Esophagus muscularis mucosa (tissue), 4 donors: ENCODE data around the gene PDS5A. TPM values are rescaled to one million over a fixed set of nuclear protein-coding genes. Genes with fewer than 3 reads are reported as not detected.
"Not testable (repeated sequence)": the region's sequence is repeated elsewhere in the genome, so short reads cannot be mapped to it uniquely, and the experiment has no call there.

Experiments used
- DNase-seq: peaks from one replicate; pipeline ENCODE4 v3.0.0-alpha.2; 2017; ENCODE audit errors: extremely low spot score
- H3K27ac ChIP-seq, 4 donors: fragments of 200-600 bp; sonication (generic); replicated peaks in 1 of 4; 1 replicate in 3 of 4; 2 replicates in 1 of 4; pipeline ENCODE4 v1.5.1; 2016 to 2019; ENCODE audit warnings: mild to moderate bottlenecking in 1 of 4
- H3K27me3 ChIP-seq, 4 donors: fragments of 200-600 bp; sonication (generic); one replicate each; pipeline versions ENCODE4 v1.5.1 to v1.6.0; 2016 to 2019
- H3K36me3 ChIP-seq, 4 donors: fragments of 200-600 bp; sonication (generic); one replicate each; pipeline ENCODE4 v1.5.1; 2016 to 2019
- H3K4me1 ChIP-seq, 4 donors: fragments of 200-600 bp; sonication (generic); one replicate each; pipeline ENCODE4 v1.5.1; 2016 to 2019
- H3K4me3 ChIP-seq, 4 donors: fragments of 200-600 bp; sonication (generic); 1 replicate in 2 of 4; 2 replicates in 2 of 4; pipeline ENCODE4 v1.5.1; 2016 to 2019; ENCODE audit warnings: mild to moderate bottlenecking in 4 of 4, moderate library complexity in 1 of 4
- H3K9me3 ChIP-seq, 4 donors: fragments of 200-600 bp; sonication (generic); 1 replicate in 3 of 4; 2 replicates in 1 of 4; pipeline ENCODE4 v1.5.1; 2016 to 2019
- EP300 ChIP-seq: sonication (generic); formaldehyde crosslinking; IDR thresholded peaks from one replicate; pipeline ENCODE4 v1.6.1; 2017; ENCODE audit warnings: antibody characterized with exemption
- POLR2A ChIP-seq: fragments of 450-650 bp; IDR thresholded peaks from one replicate; pipeline ENCODE4 v1.6.1; 2017; ENCODE audit warnings: antibody characterized with exemption, moderate library complexity, mild to moderate bottlenecking, low read depth
- POLR2AphosphoS5 ChIP-seq, 2 donors: sonication (generic); formaldehyde crosslinking; IDR thresholded peaks; one replicate each; pipeline ENCODE4 v1.6.1; 2017; ENCODE audit warnings: antibody characterized with exemption in 2 of 2
- WGBS: methylation state at CpG from one replicate; pipeline ENCODE4 v1.1.5; 2018; 5-methylcytosine and 5-hydroxymethylcytosine counted together
- intact Hi-C: fragments of 100-400 bp; cut with DNase I; formaldehyde crosslinking; loops from one replicate; pipeline ENCODE4 v1.15.1; 2023
- total RNA-seq, 4 donors: library from RNA; depleted of rRNA; stranded (reverse); fragments of >200 nt; gene quantifications; one replicate each; pipeline versions ENCODE4 v1.1.0 to v1.2.1, GENCODE V29; 2016
- TF ChIP-seq, protein P1 (sequence below), 3 experiments: fragments of 200-600 bp in 2 of 3; fragments of 450-650 bp in 1 of 3; sonication (generic) in 2 of 3; IDR thresholded peaks; one replicate each; pipeline ENCODE4 v1.5.1; 2017 to 2019; ENCODE audit warnings: antibody characterized with exemption in 3 of 3, mild to moderate bottlenecking in 2 of 3, moderate library complexity in 1 of 3

Gene PDS5A
- total RNA-seq, 4 donors from 2014 or later, result 48.2 to 56.1 (median 51.3) TPM

DNA sequence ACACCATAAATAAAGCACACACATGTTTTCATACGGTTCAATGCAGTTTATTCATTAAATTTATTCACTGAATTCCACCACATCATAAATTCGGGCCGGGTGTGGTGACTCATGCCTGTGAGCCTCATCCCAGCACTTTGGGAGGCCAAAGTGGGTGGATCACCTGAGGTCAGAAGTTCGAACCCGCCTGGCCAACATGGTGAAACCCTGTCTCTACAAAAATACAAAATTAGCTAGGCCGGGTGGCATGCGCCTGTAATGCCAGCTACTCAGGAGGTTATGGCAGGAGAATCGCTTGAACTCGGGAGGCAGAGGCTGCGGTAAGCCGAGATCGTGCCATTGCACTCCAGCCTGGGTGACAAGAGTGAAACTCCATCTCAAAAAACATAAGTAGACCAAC lies 131.6 kb downstream of the PDS5A start:
- TF ChIP-seq POLR2A (no peak), EP300 (no peak), POLR2AphosphoS5 (IDR thresholded peaks at IDR 0.05) (no peak)
- TF ChIP-seq, protein P1, sequence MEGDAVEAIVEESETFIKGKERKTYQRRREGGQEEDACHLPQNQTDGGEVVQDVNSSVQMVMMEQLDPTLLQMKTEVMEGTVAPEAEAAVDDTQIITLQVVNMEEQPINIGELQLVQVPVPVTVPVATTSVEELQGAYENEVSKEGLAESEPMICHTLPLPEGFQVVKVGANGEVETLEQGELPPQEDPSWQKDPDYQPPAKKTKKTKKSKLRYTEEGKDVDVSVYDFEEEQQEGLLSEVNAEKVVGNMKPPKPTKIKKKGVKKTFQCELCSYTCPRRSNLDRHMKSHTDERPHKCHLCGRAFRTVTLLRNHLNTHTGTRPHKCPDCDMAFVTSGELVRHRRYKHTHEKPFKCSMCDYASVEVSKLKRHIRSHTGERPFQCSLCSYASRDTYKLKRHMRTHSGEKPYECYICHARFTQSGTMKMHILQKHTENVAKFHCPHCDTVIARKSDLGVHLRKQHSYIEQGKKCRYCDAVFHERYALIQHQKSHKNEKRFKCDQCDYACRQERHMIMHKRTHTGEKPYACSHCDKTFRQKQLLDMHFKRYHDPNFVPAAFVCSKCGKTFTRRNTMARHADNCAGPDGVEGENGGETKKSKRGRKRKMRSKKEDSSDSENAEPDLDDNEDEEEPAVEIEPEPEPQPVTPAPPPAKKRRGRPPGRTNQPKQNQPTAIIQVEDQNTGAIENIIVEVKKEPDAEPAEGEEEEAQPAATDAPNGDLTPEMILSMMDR (IDR thresholded peaks at IDR 0.05), result no peak

DNA sequence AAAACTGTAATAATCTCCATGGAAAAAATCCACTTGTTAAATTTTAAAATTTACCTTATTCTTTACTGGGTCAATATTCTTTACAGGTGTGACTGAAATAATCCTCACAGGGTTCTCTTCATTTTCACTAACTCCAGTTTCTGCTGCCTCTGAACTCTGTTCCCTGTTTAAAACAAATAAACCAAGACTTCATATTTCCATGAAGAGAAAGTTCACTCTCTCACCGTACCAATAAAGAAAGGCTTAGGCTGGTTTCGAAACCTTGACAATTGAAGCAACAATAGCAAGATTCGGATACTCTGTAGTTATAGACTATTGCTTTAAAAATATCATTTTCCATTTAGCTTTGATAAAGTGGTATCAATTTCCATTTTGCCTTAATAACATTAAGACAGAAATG lies 135.8 kb downstream of the PDS5A start:
- H3K27ac ChIP-seq, result no peak overlapping the region
- no peak for DNase-seq
- H3K27me3 ChIP-seq, result no peaks in the 10 kb centered on the region
- 91% methylated on average over 3 of the region's 3 CpGs for WGBS
- no peaks in the 10 kb centered on the region for H3K4me1 ChIP-seq
- TF ChIP-seq POLR2AphosphoS5 (IDR thresholded peaks at IDR 0.05) (no peak), EP300 (no peak)
- TF ChIP-seq, protein P1 (IDR thresholded peaks at IDR 0.05), result no peak
- no peaks in the 10 kb centered on the region for H3K9me3 ChIP-seq
- peaks cover 53 to 96% (median 75%) of the 10 kb centered on the region in 4 donors for H3K36me3 ChIP-seq
- intact Hi-C loops, result no loop called here
- no peak overlapping the region for H3K4me3 ChIP-seq

More for the DNA sequence above, 131.6 kb downstream of the PDS5A start:
- no peaks in the 10 kb centered on the region for H3K4me1 ChIP-seq
- no peak overlapping the region for H3K27ac ChIP-seq
- H3K36me3 ChIP-seq, result peaks cover 21 to 81% (median 59%) of the 10 kb centered on the region in 4 donors
- no peaks in the 10 kb centered on the region for H3K27me3 ChIP-seq
- H3K9me3 ChIP-seq, result no peaks in the 10 kb centered on the region
- intact Hi-C loops, result no loop called here
- WGBS, result 80% methylated on average over 12 of the region's 12 CpGs
- DNase-seq, result no peak
- H3K4me3 ChIP-seq, result no peak overlapping the region

DNA sequence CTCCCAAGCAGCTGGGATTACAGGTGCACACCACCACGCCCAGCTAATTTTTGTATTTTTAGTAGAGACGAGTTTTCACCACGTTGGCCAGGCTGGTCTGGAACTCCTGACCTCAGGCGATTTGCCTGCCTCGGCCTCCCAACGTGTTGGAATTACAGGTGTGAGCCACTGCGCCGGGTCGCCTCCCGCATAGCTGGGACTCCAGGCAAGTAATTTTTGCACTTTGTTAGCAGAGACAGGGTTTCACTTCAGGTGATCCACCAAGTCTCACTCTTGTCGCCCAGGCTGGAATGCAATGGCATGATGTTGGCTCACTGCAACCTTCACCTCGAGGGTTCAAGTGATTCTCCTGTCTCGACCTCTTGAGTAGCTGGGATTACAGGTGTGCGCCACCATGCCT lies 137.2 kb downstream of the PDS5A start:
- H3K27me3 ChIP-seq, intact Hi-C loops, H3K4me1 ChIP-seq, H3K27ac ChIP-seq, H3K4me3 ChIP-seq, H3K9me3 ChIP-seq, DNase-seq: not testable (repeated sequence)
- H3K36me3 ChIP-seq, result peaks cover 53 to 97% (median 84%) of the 10 kb centered on the region in 4 donors
- 97% methylated on average over 14 of the region's 14 CpGs for WGBS

DNA sequence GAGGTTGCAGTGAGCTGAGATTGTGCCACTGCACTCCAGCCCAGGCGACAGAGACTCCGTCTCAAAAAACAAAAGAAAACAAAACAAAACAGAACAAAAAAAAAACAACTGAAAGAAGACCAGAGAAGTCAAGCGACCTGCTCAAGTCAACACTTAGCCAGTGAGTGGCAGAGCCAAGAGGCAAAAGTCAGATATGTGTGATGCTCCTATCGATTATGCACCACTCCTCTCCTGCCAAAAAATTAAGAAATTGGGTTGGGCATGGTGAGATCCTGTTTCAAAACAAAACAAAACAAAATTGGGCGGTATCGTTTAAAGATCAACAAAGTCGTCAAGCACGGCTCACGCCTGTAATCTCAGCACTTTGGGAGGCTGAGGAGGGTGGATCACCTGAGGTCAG lies 137.7 kb downstream of the PDS5A start:
- 94% methylated on average over 9 of the region's 9 CpGs for WGBS
- Histone ChIP-seq H3K4me1 (no peaks in the 10 kb centered on the region), H3K36me3 (peaks cover 53 to 97% (median 86%) of the 10 kb centered on the region in 4 donors), H3K27me3 (no peaks in the 10 kb centered on the region), H3K4me3 (no peak overlapping the region), H3K9me3 (no peaks in the 10 kb centered on the region), H3K27ac (no peak overlapping the region)
- DNase-seq, result no peak
- TF ChIP-seq POLR2AphosphoS5 (IDR thresholded peaks at IDR 0.05) (no peak), EP300 (no peak)
- TF ChIP-seq, protein P1 (IDR thresholded peaks at IDR 0.05), result no peak
- intact Hi-C loops, result no loop called here

DNA sequence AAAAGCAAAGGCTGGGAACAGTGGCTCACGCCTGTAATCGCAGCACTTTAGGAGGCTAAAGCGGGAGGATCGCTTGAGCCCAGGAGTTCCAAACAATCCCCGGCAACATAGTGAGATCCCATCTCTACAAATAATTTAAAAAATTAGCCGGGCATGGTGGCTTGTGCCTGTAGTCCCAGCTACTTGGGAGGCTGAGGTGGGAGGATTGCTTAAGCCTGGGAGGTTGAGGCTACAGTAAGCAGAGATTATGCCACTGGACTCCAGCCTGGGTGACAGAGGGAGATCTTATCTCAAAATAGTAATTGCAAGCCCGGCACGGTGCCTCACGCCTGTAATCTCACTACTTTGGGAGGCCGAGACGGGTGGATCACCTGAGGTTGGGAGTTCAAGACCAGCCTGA lies 139.3 kb downstream of the PDS5A start:
- H3K27me3 ChIP-seq, H3K9me3 ChIP-seq, H3K27ac ChIP-seq, H3K4me3 ChIP-seq, H3K4me1 ChIP-seq, DNase-seq, intact Hi-C loops: not testable (repeated sequence)
- WGBS, result 97% methylated on average over 11 of the region's 11 CpGs
- H3K36me3 ChIP-seq, result peaks cover 45 to 94% (median 87%) of the 10 kb centered on the region in 4 donors

DNA sequence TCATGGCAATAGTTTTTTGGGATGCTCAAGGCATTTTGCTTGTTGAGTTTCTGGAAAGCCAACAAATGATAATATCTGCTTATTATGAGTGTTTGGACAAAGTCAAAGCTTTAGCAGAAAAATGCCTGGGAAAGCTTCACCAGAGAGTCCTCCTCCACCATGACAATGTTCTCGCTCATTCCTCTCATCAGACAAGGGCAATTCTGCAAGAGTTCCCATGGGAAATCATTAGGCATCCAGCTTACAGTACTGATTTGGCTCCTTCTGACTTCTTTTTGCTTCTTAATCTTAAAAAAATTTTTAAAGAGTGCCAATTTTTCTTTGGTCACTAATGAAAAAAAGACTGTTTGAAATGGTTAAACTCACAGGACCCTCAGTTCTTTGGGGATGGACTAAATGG lies 143.4 kb downstream of the PDS5A start:
- Histone ChIP-seq H3K36me3 (peaks cover 20 to 88% (median 82%) of the 10 kb centered on the region in 4 donors), H3K4me3 (no peak overlapping the region), H3K9me3 (no peaks in the 10 kb centered on the region), H3K27ac (no peak overlapping the region), H3K4me1 (peaks cover 0 to 5% (median 0%) of the 10 kb centered on the region in 4 donors), H3K27me3 (no peaks in the 10 kb centered on the region)
- 82% methylated on average over 1 of the region's 1 CpG for WGBS
- no peak for TF ChIP-seq EP300
- TF ChIP-seq, protein P1 (IDR thresholded peaks at IDR 0.05), result no peak
- DNase-seq, result no peak
- intact Hi-C loops, result no loop called here
